ENCODE results near the gene RNF144B.

- TF ChIP-seq CTCF (IDR thresholded peaks at IDR 0.05; ENCODE audit: low read depth, low read length): no peak
- no peak for TF ChIP-seq MYC (IDR thresholded peaks at IDR 0.05; ENCODE audit: low read depth, low read length)
- TF ChIP-seq, protein P1, sequence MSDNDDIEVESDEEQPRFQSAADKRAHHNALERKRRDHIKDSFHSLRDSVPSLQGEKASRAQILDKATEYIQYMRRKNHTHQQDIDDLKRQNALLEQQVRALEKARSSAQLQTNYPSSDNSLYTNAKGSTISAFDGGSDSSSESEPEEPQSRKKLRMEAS (IDR thresholded peaks at IDR 0.05; ENCODE audit: low read depth, low read length): no peak
- no peak for TF ChIP-seq POLR2A (IDR thresholded peaks at IDR 0.05; ENCODE audit: extremely low read depth, insufficient read length)
These were observed 18.7 kb upstream of the RNF144B start for GRCh38 chr6:18368277-18369105.

All from NB4 (cell line).